ENCODE data around the gene TBC1D10A. TPM values are rescaled to one million over a fixed set of nuclear protein-coding genes. Genes with fewer than 3 reads are reported as not detected.
A peak's percentile ranks its signal among the peaks of the same experiment; 100 is the strongest.

Gene TBC1D10A
- total and polyA plus RNA-seq, 11 donors: 4.3 to 10.1 (median 7.1) TPM

DNA sequence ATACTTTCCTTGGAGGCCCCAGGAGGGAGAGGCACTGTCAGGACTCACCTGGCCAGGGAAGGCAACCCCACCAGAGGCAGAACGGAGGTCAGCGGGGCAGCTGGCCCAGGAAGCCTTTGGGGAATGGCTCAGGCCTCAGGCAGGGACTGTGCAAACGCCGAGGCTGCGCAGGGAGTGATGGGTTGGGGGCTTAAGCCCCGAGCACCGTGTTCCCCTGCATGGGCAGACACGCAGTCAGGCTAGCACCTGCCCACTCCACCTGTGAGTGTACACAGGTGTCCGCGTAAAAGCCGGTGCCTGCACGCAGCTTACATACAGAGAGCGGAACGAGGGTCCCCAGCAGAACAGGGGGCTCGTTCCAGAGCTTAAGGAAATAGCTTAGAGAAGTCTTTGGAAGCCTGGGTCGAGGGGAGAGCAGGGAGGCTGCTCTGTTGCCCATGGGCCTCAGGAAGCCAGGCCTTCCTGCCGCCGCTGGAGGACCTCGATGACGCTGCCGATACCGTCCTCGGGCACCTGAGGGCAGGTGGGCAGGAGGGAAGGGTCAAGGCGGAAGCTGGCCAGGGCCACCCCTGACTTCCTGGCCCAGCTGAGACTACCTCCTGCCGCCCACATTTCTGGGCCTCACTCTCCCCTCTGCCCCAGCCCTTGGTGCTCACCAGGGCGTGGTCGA, 41.4 kb downstream of the TBC1D10A start:
- intact Hi-C loops (cut with DNase I): loop anchor here in 4 of 10 donors (5.0 kb wide), 2 partner anchors 37 to 42 kb away; partner anchors contain the start of gene TBC1D10A (in 3 of the 4)
- TF ChIP-seq, protein P1, sequence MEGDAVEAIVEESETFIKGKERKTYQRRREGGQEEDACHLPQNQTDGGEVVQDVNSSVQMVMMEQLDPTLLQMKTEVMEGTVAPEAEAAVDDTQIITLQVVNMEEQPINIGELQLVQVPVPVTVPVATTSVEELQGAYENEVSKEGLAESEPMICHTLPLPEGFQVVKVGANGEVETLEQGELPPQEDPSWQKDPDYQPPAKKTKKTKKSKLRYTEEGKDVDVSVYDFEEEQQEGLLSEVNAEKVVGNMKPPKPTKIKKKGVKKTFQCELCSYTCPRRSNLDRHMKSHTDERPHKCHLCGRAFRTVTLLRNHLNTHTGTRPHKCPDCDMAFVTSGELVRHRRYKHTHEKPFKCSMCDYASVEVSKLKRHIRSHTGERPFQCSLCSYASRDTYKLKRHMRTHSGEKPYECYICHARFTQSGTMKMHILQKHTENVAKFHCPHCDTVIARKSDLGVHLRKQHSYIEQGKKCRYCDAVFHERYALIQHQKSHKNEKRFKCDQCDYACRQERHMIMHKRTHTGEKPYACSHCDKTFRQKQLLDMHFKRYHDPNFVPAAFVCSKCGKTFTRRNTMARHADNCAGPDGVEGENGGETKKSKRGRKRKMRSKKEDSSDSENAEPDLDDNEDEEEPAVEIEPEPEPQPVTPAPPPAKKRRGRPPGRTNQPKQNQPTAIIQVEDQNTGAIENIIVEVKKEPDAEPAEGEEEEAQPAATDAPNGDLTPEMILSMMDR (IDR thresholded peaks at IDR 0.05): no peak
- TF ChIP-seq POLR2A (IDR thresholded peaks at IDR 0.05): no peak
- WGBS, 4 donors: 89 to 92% (median 91%) methylated on average over 20 to 27 of the region's 27 CpGs
- H3K27ac ChIP-seq: no peak overlapping the region
- peak in 1 of 5 donors; percentile 56 for DNase-seq
- H3K9me3 ChIP-seq: no peaks in the 10 kb centered on the region
- H3K36me3 ChIP-seq: peaks cover 0 to 26% (median 8%) of the 10 kb centered on the region in 9 donors
- peaks cover 2 to 41% (median 18%) of the 10 kb centered on the region in 12 donors for H3K4me1 ChIP-seq
- H3K27me3 ChIP-seq: no peaks in the 10 kb centered on the region
- ATAC-seq: no peak
- no peak overlapping the region for H3K4me3 ChIP-seq

DNA sequence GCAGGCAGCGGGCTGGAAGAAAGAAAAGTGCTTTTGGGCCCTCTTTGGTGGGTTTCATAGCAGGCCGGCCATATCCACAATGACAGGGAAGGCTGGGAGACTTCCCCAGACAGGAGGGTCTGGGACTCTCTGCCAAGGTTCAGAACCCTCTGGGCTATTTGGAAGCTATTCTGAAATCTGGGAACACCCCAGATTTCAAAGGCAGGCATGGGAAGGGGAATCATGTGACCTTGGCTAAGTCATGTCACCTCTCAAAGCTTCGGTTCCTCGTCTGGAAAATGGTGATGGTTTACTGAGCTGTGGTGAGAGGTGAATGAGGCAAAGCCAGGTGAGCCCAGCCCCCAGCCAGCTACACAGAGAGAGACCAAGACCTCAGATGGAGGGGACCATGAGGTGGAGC, 42.1 kb downstream of the TBC1D10A start:
- Histone ChIP-seq H3K27me3 (no peaks in the 10 kb centered on the region), H3K36me3 (peaks cover 0 to 26% (median 8%) of the 10 kb centered on the region in 9 donors), H3K9me3 (no peaks in the 10 kb centered on the region), H3K4me1 (peaks cover 0 to 39% (median 12%) of the 10 kb centered on the region in 12 donors), H3K27ac (no peak overlapping the region), H3K4me3 (no peak overlapping the region)
- intact Hi-C loops (cut with DNase I): loop anchor here in 4 of 10 donors (5.0 kb wide), 2 partner anchors 38 to 43 kb away; partner anchors contain the start of gene TBC1D10A (in 3 of the 4)
- WGBS, 4 donors: 80 to 96% (median 92%) methylated on average over 4 of the region's 4 CpGs
- DNase-seq (peak in 1 of 5 donors; percentile 16), ATAC-seq (no peak)
- TF ChIP-seq, protein P1 (IDR thresholded peaks at IDR 0.05): no peak
- no peak for TF ChIP-seq POLR2A (IDR thresholded peaks at IDR 0.05)

DNA sequence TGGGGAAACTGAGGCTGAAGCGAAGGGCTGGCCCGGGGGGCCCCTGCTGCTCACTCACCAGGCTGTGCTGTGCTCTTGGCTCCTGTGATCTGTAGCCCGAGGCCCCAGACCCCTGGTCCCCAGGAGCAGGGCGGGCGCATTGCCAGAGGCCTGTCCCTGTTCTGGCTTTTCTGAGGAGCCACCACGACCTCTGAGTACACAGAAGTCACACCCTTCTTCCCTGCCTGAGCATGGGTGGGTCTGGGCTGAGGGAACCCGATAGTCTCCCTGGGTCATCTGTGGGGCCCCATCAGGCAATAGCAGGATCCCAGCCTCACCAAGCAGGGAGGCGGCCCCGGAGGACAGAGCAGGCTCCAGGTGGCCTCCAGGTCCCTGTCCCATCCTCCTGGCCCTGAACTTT, 42.6 kb downstream of the TBC1D10A start:
- H3K4me1 ChIP-seq: peaks cover 0 to 44% (median 12%) of the 10 kb centered on the region in 12 donors
- no peak overlapping the region for H3K4me3 ChIP-seq
- DNase-seq (peak in 1 of 5 donors; percentile 61), ATAC-seq (no peak)
- no peak overlapping the region for H3K27ac ChIP-seq
- peaks cover 0 to 26% (median 8%) of the 10 kb centered on the region in 9 donors for H3K36me3 ChIP-seq
- intact Hi-C loops (cut with DNase I): no loop called here
- WGBS, 4 donors: 76 to 93% (median 92%) methylated on average over 6 to 9 of the region's 9 CpGs
- no peaks in the 10 kb centered on the region for H3K27me3 ChIP-seq
- H3K9me3 ChIP-seq: no peaks in the 10 kb centered on the region
- no peak for TF ChIP-seq POLR2A (IDR thresholded peaks at IDR 0.05)
- TF ChIP-seq, protein P1 (IDR thresholded peaks at IDR 0.05): no peak

DNA sequence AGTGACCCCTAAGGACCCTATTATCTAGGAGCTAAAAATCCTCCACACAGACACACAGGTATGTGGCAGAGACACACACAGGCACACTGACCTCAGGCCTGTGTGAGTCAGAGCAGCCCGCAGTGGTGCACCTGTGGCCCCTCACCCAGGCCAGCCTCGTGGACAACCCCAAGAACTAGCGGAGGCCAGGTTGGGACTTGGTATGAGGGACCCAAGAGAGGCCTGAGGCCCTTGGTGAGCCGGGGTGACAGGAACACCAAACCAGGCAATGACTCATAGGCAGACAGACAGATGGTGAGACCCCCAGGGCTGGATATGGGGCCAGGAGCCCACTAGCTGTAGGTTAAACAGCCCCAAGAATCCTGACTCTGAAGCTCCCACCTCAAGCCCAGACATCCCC, 43.4 kb downstream of the TBC1D10A start:
- Histone ChIP-seq H3K36me3 (peaks cover 0 to 26% (median 8%) of the 10 kb centered on the region in 9 donors), H3K9me3 (no peaks in the 10 kb centered on the region), H3K27ac (no peak overlapping the region), H3K27me3 (no peaks in the 10 kb centered on the region), H3K4me3 (no peak overlapping the region), H3K4me1 (peaks cover 0 to 46% (median 7%) of the 10 kb centered on the region in 12 donors)
- TF ChIP-seq, protein P1 (IDR thresholded peaks at IDR 0.05): no peak
- TF ChIP-seq POLR2A (IDR thresholded peaks at IDR 0.05): no peak
- intact Hi-C loops (cut with DNase I): loop anchor here in 1 of 10 donors (2.0 kb wide), 1 partner anchor 49 kb away; no protein-coding TSS in a partner anchor
- DNase-seq (peak in 1 of 5 donors; percentile 56), ATAC-seq (no peak)
- 75 to 100% (median 90%) methylated on average over 1 to 4 of the region's 4 CpGs for WGBS, 4 donors
